A549 treated with Hydrocortisone at 1 μM for 4 hours (cell line): ENCODE data around the gene C1QB. TPM values are rescaled to one million over a fixed set of nuclear protein-coding genes. Genes with fewer than 3 reads are reported as not detected.

ENCODE experiments used
- total RNA-seq: library from RNA; stranded (reverse); fragments of 200-300 nt; extraction: Qiagen RNA extraction; gene quantifications from 5 replicates; pipeline ENCODE4 v1.2.3, GENCODE V29; 2022

The C1QB gene, protein sequence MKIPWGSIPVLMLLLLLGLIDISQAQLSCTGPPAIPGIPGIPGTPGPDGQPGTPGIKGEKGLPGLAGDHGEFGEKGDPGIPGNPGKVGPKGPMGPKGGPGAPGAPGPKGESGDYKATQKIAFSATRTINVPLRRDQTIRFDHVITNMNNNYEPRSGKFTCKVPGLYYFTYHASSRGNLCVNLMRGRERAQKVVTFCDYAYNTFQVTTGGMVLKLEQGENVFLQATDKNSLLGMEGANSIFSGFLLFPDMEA
- total RNA-seq, result not detected in 5 replicates

DNA sequence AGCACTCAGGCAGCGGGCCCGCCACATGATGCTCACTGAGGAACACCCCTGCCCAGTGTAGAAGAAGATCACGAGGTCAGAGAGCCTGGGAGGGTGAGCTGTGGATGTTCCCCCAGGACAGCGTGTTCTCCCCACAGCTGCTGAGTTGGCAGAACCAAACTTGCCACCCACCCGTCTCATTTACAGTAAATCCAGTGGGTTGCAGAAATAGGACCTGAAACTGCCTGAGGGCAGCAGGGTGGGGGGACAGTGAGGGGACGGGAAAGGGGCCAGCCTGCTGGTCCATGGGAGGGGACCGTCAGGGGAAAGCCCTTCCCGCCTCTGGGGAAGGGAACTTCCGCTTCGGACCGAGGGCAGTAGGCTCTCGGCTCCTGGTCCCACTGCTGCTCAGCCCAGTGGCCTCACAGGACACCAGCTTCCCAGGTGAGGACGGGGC lies at the start of gene C1QB:
TSS of gene C1QB (plus strand) at position 356 of the 436 bp plus-strand sequence. CDS start 6,227 bp downstream, outside the sequence.

DNA sequence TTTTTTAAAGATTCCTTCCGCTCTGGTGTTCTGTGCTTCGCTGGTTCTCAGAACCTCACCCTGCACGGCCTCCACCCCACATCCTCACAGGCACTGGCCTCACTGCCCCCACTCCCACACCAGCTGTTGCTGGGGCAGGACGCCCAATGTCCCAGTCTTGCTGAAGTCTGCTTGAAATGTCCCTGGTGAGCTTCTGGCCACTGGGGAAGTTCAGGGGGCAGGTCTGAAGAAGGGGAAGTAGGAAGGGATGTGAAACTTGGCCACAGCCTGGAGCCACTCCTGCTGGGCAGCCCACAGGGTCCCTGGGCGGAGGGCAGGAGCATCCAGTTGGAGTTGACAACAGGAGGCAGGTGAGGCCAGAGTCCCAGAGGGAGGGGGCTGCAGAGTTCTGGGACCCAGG lies 16.7 kb upstream of the C1QB start, which contains the start of gene C1QA:
TSS of gene C1QA (plus strand) at position 276 of the 400 bp plus-strand sequence. CDS start 989 bp downstream, outside the sequence.

GRCh38 chr1:22643381-22643780 lies 9.7 kb upstream of the C1QB start, which contains the start of gene C1QC:
TSS of gene C1QC (plus strand) at chr1:22643633. CDS start at chr1:22644024, 391 bp downstream.

GRCh38 chr1:22710701-22711049 lies 57.6 kb downstream of the C1QB start, which contains the start of gene EPHB2:
TSS of gene EPHB2 (plus strand) at chr1:22710839. CDS start at chr1:22710983, 144 bp downstream.

Other genes starting within 250 kb of the C1QB start
- gene ZBTB40, start 201.4 kb upstream of the C1QB start, total RNA-seq, result 4.7 to 5.7 TPM (median 4.8 TPM) in 5 replicates
- 0.02 to 0.03 TPM (median 0.03 TPM) in 4 of 5 replicates, not detected in the other for gene EPHA8, start 89.7 kb upstream of the C1QB start, total RNA-seq
- not detected in 5 replicates for gene C1QA, start 16.6 kb upstream of the C1QB start, total RNA-seq
- not detected in 5 replicates for gene C1QC, start 9.6 kb upstream of the C1QB start, total RNA-seq
- 30.2 to 41.7 TPM (median 36.7 TPM) in 5 replicates for gene EPHB2, start 57.6 kb downstream of the C1QB start, total RNA-seq